ENCODE results near the gene TBC1D13. TPM values are rescaled to one million over a fixed set of nuclear protein-coding genes. Genes with fewer than 3 reads are reported as not detected.

Gene TBC1D13
- total and polyA plus RNA-seq, 9 of the 15 experiments (the other 6 are each of a cell fraction or from before 2014, with no cell fraction given) = 2.3 to 28.7 (median 11.4) TPM

- TF ChIP-seq, protein P1, sequence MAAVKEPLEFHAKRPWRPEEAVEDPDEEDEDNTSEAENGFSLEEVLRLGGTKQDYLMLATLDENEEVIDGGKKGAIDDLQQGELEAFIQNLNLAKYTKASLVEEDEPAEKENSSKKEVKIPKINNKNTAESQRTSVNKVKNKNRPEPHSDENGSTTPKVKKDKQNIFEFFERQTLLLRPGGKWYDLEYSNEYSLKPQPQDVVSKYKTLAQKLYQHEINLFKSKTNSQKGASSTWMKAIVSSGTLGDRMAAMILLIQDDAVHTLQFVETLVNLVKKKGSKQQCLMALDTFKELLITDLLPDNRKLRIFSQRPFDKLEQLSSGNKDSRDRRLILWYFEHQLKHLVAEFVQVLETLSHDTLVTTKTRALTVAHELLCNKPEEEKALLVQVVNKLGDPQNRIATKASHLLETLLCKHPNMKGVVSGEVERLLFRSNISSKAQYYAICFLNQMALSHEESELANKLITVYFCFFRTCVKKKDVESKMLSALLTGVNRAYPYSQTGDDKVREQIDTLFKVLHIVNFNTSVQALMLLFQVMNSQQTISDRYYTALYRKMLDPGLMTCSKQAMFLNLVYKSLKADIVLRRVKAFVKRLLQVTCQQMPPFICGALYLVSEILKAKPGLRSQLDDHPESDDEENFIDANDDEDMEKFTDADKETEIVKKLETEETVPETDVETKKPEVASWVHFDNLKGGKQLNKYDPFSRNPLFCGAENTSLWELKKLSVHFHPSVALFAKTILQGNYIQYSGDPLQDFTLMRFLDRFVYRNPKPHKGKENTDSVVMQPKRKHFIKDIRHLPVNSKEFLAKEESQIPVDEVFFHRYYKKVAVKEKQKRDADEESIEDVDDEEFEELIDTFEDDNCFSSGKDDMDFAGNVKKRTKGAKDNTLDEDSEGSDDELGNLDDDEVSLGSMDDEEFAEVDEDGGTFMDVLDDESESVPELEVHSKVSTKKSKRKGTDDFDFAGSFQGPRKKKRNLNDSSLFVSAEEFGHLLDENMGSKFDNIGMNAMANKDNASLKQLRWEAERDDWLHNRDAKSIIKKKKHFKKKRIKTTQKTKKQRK (IDR thresholded peaks at IDR 0.05; ENCODE audit: borderline replicate concordance, low read depth, low read length) = no peak
- peak; percentile 57 for TF ChIP-seq RBM22 (IDR thresholded peaks at IDR 0.05; ENCODE audit: low read depth, low read length, poor library complexity, severe bottlenecking)
- TF ChIP-seq ZNF766 (CRISPR knock-in tag; conservative IDR thresholded peaks at IDR 0.05) = no peak
- peak; percentile 59; the same call in 1 of the 2 replicates for TF ChIP-seq ELF2 (CRISPR knock-in tag; IDR thresholded peaks at IDR 0.05)
- TF ChIP-seq SRSF3 (IDR thresholded peaks at IDR 0.05; ENCODE audit: insufficient read depth, low read length) = no peak
- no peak for TF ChIP-seq ZNF3 (CRISPR knock-in tag; IDR thresholded peaks at IDR 0.05)
- TF ChIP-seq ELF4 (CRISPR knock-in tag; IDR thresholded peaks at IDR 0.05) = no peak
- TF ChIP-seq ARID4B (CRISPR knock-in tag; IDR thresholded peaks at IDR 0.05) = no peak; the same call in 1 of the 2 replicates
- no peak for TF ChIP-seq OTX1 (CRISPR knock-in tag; IDR thresholded peaks at IDR 0.05)
- TF ChIP-seq CREBBP (IDR thresholded peaks at IDR 0.05; ENCODE audit: low read depth, low read length) = no peak
- no peak for TF ChIP-seq ZNF707 (CRISPR knock-in tag; conservative IDR thresholded peaks at IDR 0.05)
- TF ChIP-seq, protein P2, sequence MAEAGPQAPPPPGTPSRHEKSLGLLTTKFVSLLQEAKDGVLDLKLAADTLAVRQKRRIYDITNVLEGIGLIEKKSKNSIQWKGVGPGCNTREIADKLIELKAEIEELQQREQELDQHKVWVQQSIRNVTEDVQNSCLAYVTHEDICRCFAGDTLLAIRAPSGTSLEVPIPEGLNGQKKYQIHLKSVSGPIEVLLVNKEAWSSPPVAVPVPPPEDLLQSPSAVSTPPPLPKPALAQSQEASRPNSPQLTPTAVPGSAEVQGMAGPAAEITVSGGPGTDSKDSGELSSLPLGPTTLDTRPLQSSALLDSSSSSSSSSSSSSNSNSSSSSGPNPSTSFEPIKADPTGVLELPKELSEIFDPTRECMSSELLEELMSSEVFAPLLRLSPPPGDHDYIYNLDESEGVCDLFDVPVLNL (CRISPR knock-in tag; IDR thresholded peaks at IDR 0.05; ENCODE audit: low read depth) = no peak
- no peak for TF ChIP-seq U2AF1 (optimal IDR thresholded peaks at IDR 0.05; ENCODE audit: low read depth, low read length)
- TF ChIP-seq, protein P3, sequence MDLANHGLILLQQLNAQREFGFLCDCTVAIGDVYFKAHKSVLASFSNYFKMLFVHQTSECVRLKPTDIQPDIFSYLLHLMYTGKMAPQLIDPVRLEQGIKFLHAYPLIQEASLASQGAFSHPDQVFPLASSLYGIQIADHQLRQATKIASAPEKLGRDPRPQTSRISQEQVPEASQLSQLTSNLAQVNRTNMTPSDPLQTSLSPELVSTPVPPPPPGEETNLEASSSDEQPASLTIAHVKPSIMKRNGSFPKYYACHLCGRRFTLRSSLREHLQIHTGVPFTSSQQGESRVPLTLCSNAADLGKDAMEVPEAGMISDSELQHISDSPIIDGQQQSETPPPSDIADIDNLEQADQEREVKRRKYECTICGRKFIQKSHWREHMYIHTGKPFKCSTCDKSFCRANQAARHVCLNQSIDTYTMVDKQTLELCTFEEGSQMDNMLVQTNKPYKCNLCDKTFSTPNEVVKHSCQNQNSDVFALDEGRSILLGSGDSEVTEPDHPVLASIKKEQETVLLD (IDR thresholded peaks at IDR 0.05) = 0 out of 2 replicates have a peak, but pooled peaks have one; percentile 29
- TF ChIP-seq MAFK (IDR thresholded peaks at IDR 0.05; ENCODE audit: low read length) = no peak
- peak; percentile 87 for TF ChIP-seq GABPB1 (CRISPR knock-in tag; IDR thresholded peaks at IDR 0.05)
- TF ChIP-seq KLF1 (tag; IDR thresholded peaks at IDR 0.05) = no peak
- TF ChIP-seq DNMT1 (IDR thresholded peaks at IDR 0.05) = no peak
These were observed 42.6 kb downstream of the TBC1D13 start, which contains the start of gene SPOUT1 (continued) for GRCh38 chr9:128829477-128830251.
